ENCODE data around the gene HLA-DMB. TPM values are rescaled to one million over a fixed set of nuclear protein-coding genes. Genes with fewer than 3 reads are reported as not detected.

The HLA-DMB gene
- polyA plus RNA-seq, 1 of the 3 experiments (the other 2 are of a cell fraction), result not detected

DNA sequence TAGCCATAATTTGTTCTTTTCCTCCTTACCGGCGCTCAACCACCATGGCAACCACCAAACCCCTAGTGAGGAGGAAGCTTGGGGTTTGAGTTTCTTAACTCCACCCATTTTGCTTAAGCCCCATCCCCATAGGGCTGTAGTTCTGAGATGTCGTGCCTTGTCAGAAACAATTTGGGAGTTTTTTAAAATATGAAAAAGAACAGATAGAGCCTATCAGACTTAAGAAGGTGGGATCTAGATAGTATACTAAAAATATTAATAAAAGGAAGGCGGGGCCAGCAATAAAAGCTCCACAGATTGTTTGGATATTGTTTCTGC, 33.1 kb upstream of the HLA-DMB start:
- Histone ChIP-seq H3K9ac (peak overlapping the region; percentile 92), H3K27me3 (ENCODE audit: insufficient read depth) (no peaks in the 10 kb centered on the region), H3K4me2 (peak overlapping the region; percentile 94), H2AFZ (ENCODE audit: low read depth) (no peak overlapping the region), H3K9me2 (no peaks in the 10 kb centered on the region), H4K20me1 (ENCODE audit: insufficient read depth) (peaks cover 69% of the 10 kb centered on the region), H3K27ac (ENCODE audit: low read depth in 2 of 2, low read length in 1 of 2) (peak overlapping the region in 1 of 2 experiments; percentile 74; a peak in 2 of 4 replicates), H3K4me1 (ENCODE audit: control insufficient read depth in 1 of 2, insufficient read depth in 2 of 2, low read depth in 1 of 2, low read length in 1 of 2) (peaks cover 24 to 25% of the 10 kb centered on the region in 2 experiments; a peak in 3 of 4 replicates), H3K36me3 (replicated peaks in 1 of 2; ENCODE audit: control insufficient read depth in 1 of 2, insufficient read depth in 2 of 2, low read length in 1 of 2) (peaks cover 62 to 72% of the 10 kb centered on the region in 2 experiments), H3K79me2 (ENCODE audit: insufficient read depth) (peaks cover 84% of the 10 kb centered on the region), H3K9me3 (no peaks in the 10 kb centered on the region), H3K4me3 (ENCODE audit: low read depth in 2 of 2, low read length in 1 of 2) (peak overlapping the region; percentile 62 to 88), H3F3A (replicated peaks; ENCODE audit: insufficient read depth) (peaks cover 72% of the 10 kb centered on the region)
- under 1% methylated on average over 4 of the region's 4 CpGs for WGBS (ENCODE audit: low lambda C conversion rate)
- CTCF ChIA-PET, result interaction anchor here (0.9 to 12.0 kb wide), 8 partner anchors 10 to 275 kb away, joined by 3 to 203 read pairs (median 14); partner anchors contain the start of gene HLA-DMA
- DNase-seq, result peak; percentile 54
- POLR2A ChIA-PET, result interaction anchor here (1.2 to 4.7 kb wide), 3 partner anchors 8 to 80 kb away, joined by 6 to 50 read pairs (median 42); no protein-coding TSS in a partner anchor
- TF ChIP-seq FOSL2 (IDR thresholded peaks at IDR 0.05; ENCODE audit: borderline replicate concordance, low read depth), result no peak
- TF ChIP-seq MXI1 (IDR thresholded peaks at IDR 0.05; ENCODE audit: low read depth, low read length), result peak; percentile 24; the same call in 1 of the 2 replicates

- CTCF ChIA-PET, result interaction anchor here (1.2 to 12.0 kb wide), 7 partner anchors 9 to 105 kb away, joined by 4 to 203 read pairs (median 21); partner anchors contain the start of gene HLA-DMA
- Histone ChIP-seq H3K4me2 (peak overlapping the region; percentile 94), H3K27me3 (ENCODE audit: insufficient read depth) (no peaks in the 10 kb centered on the region), H3K27ac (ENCODE audit: low read depth in 2 of 2, low read length in 1 of 2) (peak overlapping the region; percentile 74 to 76), H3K4me1 (ENCODE audit: control insufficient read depth in 1 of 2, insufficient read depth in 2 of 2, low read depth in 1 of 2, low read length in 1 of 2) (peaks cover 24 to 25% of the 10 kb centered on the region in 2 experiments; a peak in 3 of 4 replicates), H3K9me3 (no peaks in the 10 kb centered on the region), H3K36me3 (replicated peaks in 1 of 2; ENCODE audit: control insufficient read depth in 1 of 2, insufficient read depth in 2 of 2, low read length in 1 of 2) (peaks cover 57 to 66% of the 10 kb centered on the region in 2 experiments), H2AFZ (ENCODE audit: low read depth) (no peak overlapping the region), H3F3A (replicated peaks; ENCODE audit: insufficient read depth) (peaks cover 66% of the 10 kb centered on the region), H3K79me2 (ENCODE audit: insufficient read depth) (peaks cover 80% of the 10 kb centered on the region), H3K9ac (peak overlapping the region; percentile 92), H3K4me3 (ENCODE audit: low read depth in 2 of 2, low read length in 1 of 2) (peak overlapping the region; percentile 62 to 88), H4K20me1 (ENCODE audit: insufficient read depth) (peaks cover 63% of the 10 kb centered on the region), H3K9me2 (no peaks in the 10 kb centered on the region)
- no peak for DNase-seq
- TF ChIP-seq SMC3 (IDR thresholded peaks at IDR 0.05; ENCODE audit: low read depth, low read length) (no peak), YY1 (IDR thresholded peaks at IDR 0.05; ENCODE audit: low read depth) (no peak), RFX5 (IDR thresholded peaks at IDR 0.05; ENCODE audit: low read length) (no peak), ELF1 (IDR thresholded peaks at IDR 0.05) (no peak), MXI1 (IDR thresholded peaks at IDR 0.05; ENCODE audit: low read depth, low read length) (peak; percentile 5; the same call in 1 of the 2 replicates), SIN3A (IDR thresholded peaks at IDR 0.05; ENCODE audit: borderline replicate concordance, low read depth, low read length) (0 out of 2 replicates have a peak, but pooled peaks have one; percentile 40), POLR2AphosphoS5 (IDR thresholded peaks at IDR 0.05; ENCODE audit: low read depth, low read length) (peak; percentile 9; the same call in 1 of the 2 replicates), FOSL2 (IDR thresholded peaks at IDR 0.05; ENCODE audit: borderline replicate concordance, low read depth) (no peak)
- POLR2A ChIA-PET, result interaction anchor here (1.0 to 4.7 kb wide), 6 partner anchors 9 to 1432 kb away, joined by 6 to 50 read pairs (median 11); partner anchors contain the start of genes DDX39B and TAP2
- WGBS (ENCODE audit: low lambda C conversion rate), result under 1% methylated on average over 23 of the region's 23 CpGs
Measured at GRCh38 chr6:32973144-32974015, 32.6 kb upstream of the HLA-DMB start.

All from SK-N-SH (cell line).